Central memory CD8-positive, alpha-beta T cell (primary cell): ENCODE results near the gene POLD4.

Experiments
- ATAC-seq: fragments of 150-1000 bp; cut with Tn5 transposase; replicated peaks from 2 replicates; pipeline ENCODE4 v1.10.0; 2022; ENCODE audit warnings: mild to moderate bottlenecking, moderate FRiP score, moderate number of reproducible peaks; ENCODE audit not compliant: poor library complexity, severe bottlenecking; ENCODE audit errors: extremely low read depth
- DNase-seq, 2 donors: peaks; one replicate each; pipeline ENCODE4 v3.0.0; 2021; ENCODE audit warnings: low spot score in 2 of 2
- H3K27ac Mint-ChIP-seq: one replicate; pipeline ENCODE4 v1.8.0; 2022; ENCODE audit warnings: low read depth, mild to moderate bottlenecking, moderate library complexity, mixed read lengths
- H3K27me3 Mint-ChIP-seq: one replicate; pipeline ENCODE4 v1.8.0; 2022; ENCODE audit warnings: mixed read lengths
- H3K36me3 Mint-ChIP-seq: one replicate; pipeline ENCODE4 v1.8.0; 2022; ENCODE audit warnings: mild to moderate bottlenecking, moderate library complexity, mixed read lengths; ENCODE audit not compliant: insufficient read depth
- H3K4me1 Mint-ChIP-seq: one replicate; pipeline ENCODE4 v1.8.0; 2022; ENCODE audit warnings: mixed read lengths
- H3K4me3 Mint-ChIP-seq: one replicate; pipeline ENCODE4 v1.8.0; 2022; ENCODE audit warnings: mild to moderate bottlenecking, moderate library complexity, mixed read lengths
- H3K9me3 Mint-ChIP-seq: one replicate; pipeline ENCODE4 v1.8.0; 2022; ENCODE audit warnings: mixed read lengths

The POLD4 gene

DNA sequence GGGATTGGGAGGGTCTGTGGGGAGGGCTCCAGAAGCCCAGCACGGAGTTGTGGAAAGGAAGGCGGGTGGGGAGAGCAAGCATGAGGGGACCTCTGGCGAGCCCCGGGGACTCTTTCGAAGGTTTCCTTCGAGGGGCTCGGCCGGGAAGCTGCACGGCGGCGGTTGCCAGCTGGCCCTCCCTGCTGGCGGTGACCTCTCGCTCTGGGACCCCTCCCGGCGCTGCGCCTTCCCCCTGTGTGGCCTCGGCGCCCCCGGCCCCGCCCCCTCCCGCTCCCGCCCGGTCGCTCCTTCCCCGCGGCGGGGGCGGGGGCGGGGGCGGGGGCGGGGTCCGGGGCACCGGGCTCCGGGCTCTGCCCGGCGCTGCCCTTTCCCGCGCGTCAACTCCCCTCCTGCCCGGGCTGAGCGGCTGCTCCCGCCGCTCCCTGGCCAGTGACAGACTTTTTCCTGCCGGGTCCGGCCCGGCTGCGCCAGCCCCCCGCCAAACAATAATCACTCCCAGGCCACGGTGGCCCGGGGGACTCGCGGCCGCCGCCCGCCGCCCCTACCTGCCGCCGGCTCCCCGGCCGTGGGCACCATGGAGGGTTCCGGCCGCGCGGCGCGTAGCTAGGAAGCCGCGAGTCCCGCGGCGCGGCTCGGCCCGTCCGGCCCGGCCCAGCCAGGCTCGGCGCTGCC, 19.1 kb upstream of the POLD4 start:
- no peaks in the 10 kb centered on the region for H3K9me3 Mint-ChIP-seq
- H3K36me3 Mint-ChIP-seq, result peaks cover 11% of the 10 kb centered on the region
- ATAC-seq (no peak), DNase-seq (no peak)
- H3K4me3 Mint-ChIP-seq, result peak overlapping the region; percentile 98
- peaks cover 55% of the 10 kb centered on the region for H3K4me1 Mint-ChIP-seq
- peak overlapping the region; percentile 80 for H3K27ac Mint-ChIP-seq
- H3K27me3 Mint-ChIP-seq, result no peaks in the 10 kb centered on the region

DNA sequence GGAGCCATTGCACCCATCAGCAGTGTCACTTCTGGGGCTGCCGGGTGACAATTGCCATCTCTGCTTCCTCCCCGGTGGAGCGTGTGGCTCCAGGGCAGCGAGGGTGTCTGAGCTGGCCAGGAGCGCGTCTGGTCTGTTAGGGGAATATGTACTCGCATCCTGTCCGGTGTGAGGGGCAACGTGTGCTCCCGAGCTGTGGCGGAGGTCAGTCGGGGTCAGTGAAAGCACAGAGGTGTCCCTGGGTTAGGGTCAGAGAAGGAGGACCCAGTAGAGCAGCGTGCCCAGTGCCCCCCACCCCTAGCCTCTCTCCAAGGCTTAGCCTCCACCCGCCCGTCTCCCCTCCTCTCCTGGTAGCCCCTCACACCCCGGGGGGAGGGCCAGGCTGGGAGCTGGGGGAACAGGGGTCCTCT, 18.6 kb upstream of the POLD4 start:
- Mint-ChIP-seq H3K4me1 (peaks cover 57% of the 10 kb centered on the region), H3K4me3 (peak overlapping the region; percentile 98), H3K36me3 (peaks cover 11% of the 10 kb centered on the region), H3K27me3 (no peaks in the 10 kb centered on the region), H3K27ac (peak overlapping the region; percentile 80), H3K9me3 (no peaks in the 10 kb centered on the region)
- DNase-seq (no peak), ATAC-seq (no peak)

DNA sequence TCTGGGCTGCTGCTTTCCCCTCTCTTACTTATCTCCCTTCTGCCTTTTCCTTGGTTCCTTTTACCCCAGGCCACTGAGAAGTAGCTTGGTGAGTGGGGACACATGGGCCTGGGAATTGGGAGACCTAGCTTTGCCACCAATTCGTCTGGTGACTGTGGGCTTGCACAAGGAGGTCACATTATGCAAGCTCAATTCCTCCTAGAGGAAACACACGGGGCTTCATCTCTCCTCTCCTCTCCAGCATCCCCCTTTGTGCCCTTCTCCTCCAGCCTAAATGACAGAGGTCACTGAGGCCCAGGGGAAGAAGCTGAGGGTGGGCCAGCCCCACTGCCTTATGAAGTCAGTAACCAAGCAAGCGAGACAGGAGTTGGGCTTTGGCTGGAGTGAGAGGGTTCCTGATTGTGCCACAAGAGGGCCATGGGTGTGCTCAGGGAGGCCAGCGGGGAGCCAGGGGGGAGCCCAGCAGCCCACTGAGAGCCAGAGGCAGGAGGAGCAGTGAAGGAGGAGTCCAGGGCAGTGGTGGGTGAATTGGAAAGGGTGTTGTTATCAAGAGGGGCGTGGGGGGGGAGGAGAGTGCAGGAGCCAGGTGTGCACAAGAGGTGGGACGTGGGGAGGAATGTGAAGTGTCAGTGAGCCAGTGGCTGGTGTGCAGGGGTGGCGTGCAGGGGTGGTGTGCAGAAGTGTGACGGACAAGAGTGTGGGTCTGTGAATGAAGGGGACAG, 18.0 kb upstream of the POLD4 start:
- peaks cover 11% of the 10 kb centered on the region for H3K36me3 Mint-ChIP-seq
- no peaks in the 10 kb centered on the region for H3K9me3 Mint-ChIP-seq
- H3K27ac Mint-ChIP-seq, result peak overlapping the region; percentile 80
- peaks cover 61% of the 10 kb centered on the region for H3K4me1 Mint-ChIP-seq
- no peak for ATAC-seq
- no peaks in the 10 kb centered on the region for H3K27me3 Mint-ChIP-seq
- peak overlapping the region; percentile 98 for H3K4me3 Mint-ChIP-seq
- no peak for DNase-seq

DNA sequence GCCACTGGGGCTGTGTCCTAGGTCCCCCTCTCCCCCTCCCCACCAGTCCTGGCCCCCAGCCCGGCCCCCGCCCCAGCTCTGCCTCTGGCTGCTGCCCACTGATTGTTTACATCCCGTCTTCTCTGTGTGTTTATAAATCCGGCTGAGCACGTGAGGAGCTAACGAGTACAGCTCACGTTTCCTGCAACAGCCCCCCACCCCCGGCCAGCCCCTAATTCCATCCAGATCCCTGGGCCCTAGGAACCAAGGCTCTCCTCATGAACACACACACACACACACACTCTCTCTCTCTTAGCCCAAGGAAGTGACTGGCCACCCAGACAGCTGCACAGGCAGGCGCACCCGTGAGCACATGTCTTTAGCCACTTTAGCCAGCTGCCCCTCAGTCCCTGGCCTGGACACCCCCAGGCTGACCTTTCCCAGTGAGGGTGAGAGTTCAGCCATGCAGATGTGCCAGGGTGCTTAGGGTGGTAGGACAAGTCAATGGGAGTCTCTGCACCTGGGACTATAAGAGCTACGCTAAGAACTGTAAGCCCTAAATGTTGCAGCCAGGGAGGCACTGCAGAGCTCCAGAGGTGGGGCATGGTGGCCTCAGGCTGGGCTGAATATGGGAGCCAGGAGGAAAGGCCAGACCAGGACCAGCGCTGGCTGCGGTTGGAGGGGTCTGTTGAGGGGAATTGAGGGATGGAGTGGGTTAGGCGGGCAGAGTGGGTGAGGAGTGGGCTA, 17.2 kb upstream of the POLD4 start:
- peaks cover 16% of the 10 kb centered on the region for H3K36me3 Mint-ChIP-seq
- H3K9me3 Mint-ChIP-seq, result no peaks in the 10 kb centered on the region
- DNase-seq (no peak), ATAC-seq (no peak)
- peaks cover 69% of the 10 kb centered on the region for H3K4me1 Mint-ChIP-seq
- no peaks in the 10 kb centered on the region for H3K27me3 Mint-ChIP-seq
- peak overlapping the region; percentile 98 for H3K4me3 Mint-ChIP-seq
- H3K27ac Mint-ChIP-seq, result peak overlapping the region; percentile 80

DNA sequence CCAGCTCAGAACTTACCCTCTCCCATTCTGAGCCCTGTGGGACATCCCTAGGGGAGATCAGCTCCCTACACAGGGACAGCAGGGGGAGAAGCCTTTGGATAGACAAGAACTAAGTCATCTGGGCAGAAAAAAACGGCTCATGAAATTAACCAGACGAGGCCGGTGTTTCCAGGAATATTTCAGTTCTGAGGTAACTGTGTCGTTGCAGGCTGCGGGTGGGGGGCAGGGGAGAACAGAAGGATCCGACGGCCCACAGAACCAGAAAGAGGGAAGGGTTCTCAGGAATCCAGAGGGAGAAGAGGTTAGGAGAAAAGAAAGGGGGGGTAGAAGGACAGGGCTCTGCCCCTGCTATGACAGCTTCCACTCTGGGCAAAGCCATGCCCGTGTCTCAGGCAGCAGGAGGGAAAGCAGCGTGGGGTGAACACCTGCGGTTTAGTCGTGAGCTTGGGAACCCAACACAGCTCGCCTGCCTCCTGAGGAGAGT, 16.5 kb upstream of the POLD4 start:
- ATAC-seq, result no peak
- Mint-ChIP-seq H3K36me3 (peaks cover 17% of the 10 kb centered on the region), H3K4me1 (peaks cover 74% of the 10 kb centered on the region), H3K4me3 (peak overlapping the region; percentile 98), H3K27me3 (no peaks in the 10 kb centered on the region), H3K9me3 (no peaks in the 10 kb centered on the region), H3K27ac (peak overlapping the region; percentile 7)
- DNase-seq, result no peak

DNA sequence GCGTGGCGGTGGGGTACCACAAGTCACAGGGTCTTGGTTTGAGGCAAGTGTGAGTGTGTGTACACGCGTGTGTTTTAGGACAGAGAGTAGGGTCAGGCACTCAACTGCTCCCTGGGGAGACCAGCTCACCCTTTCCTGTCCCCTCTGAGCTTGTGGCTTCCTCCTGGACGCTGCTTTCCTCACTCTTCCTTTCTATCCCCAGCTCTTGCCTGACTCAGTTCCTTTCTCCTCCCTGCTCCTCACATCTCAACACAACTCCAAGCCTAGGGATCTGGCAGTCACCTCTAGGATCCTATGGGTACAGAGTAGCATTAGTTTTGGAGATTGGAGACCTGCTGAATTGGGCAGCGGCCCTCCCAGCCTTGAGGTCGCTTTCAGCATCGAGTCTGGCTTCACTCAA, 15.9 kb upstream of the POLD4 start:
- Mint-ChIP-seq H3K4me3 (peak overlapping the region; percentile 98), H3K36me3 (peaks cover 21% of the 10 kb centered on the region), H3K27me3 (no peaks in the 10 kb centered on the region), H3K4me1 (peaks cover 76% of the 10 kb centered on the region), H3K9me3 (no peaks in the 10 kb centered on the region), H3K27ac (peak overlapping the region; percentile 7)
- no peak for ATAC-seq
- DNase-seq, result no peak

DNA sequence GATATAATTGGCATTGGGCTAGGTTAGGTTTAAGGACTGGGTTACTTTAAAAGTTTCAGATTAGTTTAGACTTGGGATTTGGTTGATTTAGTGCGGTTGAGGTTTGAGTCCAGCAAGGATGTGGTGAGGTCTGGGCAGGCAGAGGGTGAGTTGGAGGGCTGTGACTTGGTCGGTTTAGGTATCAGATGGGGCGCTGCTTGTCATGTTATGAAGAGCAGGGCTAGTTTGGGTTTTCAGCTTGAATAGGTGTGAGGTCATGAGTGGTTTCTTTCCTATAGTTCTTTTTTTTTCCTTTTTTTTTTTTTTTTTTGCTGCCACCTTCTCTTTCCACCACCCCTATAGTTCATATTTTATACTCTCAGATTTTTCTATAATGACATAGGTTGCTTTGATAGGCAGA, 15.3 kb upstream of the POLD4 start:
- H3K4me3 Mint-ChIP-seq, result peak overlapping the region; percentile 98
- H3K4me1 Mint-ChIP-seq, result peaks cover 77% of the 10 kb centered on the region
- H3K9me3 Mint-ChIP-seq, result no peaks in the 10 kb centered on the region
- DNase-seq, result no peak
- H3K27ac Mint-ChIP-seq, result peak overlapping the region; percentile 49
- ATAC-seq, result peak; percentile 21
- peaks cover 19% of the 10 kb centered on the region for H3K36me3 Mint-ChIP-seq
- H3K27me3 Mint-ChIP-seq, result no peaks in the 10 kb centered on the region

DNA sequence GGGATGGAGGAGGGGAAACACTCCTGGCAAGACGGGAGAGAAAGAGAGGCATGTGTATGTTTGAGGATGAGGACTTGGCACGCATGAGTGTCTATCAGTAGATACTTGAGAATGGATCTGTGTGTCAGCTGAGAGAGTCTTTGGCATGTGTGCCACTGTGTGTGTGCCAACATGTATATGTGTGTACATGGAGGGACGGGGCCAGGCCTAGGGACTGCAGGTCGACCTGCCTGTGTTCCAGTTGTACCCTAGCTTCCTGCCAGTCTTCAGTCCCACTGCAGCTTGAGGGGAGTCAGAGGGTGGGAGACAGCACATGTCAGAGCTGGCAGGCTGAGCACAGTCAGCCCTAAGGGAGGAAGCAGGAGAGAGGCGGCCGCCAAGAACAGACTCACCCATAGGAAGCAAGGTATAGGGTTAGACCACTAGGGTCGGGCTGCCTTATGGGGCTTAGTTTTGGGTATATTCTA, 14.4 kb upstream of the POLD4 start:
- Mint-ChIP-seq H3K4me1 (peaks cover 83% of the 10 kb centered on the region), H3K27ac (peak overlapping the region; percentile 49), H3K27me3 (no peaks in the 10 kb centered on the region), H3K36me3 (peaks cover 18% of the 10 kb centered on the region), H3K9me3 (no peaks in the 10 kb centered on the region), H3K4me3 (peak overlapping the region; percentile 98)
- no peak for ATAC-seq
- DNase-seq, result no peak

DNA sequence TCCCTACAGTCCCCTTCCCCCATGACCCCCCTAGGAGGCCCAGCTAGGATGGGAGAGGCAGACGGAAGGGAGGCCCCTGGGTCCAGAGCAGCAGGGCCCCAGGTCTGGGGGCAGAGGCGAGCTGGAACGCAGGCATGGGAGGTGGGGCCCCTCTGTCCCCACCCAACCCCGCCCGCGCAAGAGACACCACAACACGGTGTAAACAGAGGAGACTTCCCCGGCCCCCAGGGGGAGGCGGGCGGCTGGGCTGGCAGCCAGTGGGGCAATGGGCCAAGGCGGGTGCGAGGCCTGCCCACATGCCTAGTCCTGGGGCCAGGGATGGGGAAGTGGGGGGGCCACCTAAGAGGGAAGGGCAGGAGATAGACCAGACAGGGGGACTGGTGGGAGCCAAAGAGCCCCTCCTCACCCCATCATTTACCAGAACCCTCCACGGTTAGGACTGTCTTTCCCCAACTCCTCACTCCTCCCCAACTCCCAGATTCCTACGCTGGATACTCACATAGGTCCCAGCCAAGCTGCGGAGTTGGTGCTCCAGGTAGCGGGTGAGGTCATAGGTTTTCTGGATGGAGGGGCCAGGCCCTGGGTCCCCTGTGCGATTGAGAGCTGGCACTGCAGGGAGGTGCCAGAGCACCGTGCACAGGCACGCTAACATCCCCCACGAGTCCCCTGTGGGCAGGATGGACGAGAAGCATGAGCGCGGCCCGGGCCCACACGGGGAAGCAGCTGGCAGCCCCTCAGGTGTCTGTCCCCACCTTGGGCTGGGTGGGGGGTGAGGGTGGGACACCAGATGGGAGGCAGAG, 13.8 kb upstream of the POLD4 start:
- H3K27ac Mint-ChIP-seq, result peak overlapping the region; percentile 49
- peak overlapping the region; percentile 98 for H3K4me3 Mint-ChIP-seq
- no peaks in the 10 kb centered on the region for H3K27me3 Mint-ChIP-seq
- ATAC-seq, result no peak
- peaks cover 89% of the 10 kb centered on the region for H3K4me1 Mint-ChIP-seq
- no peak for DNase-seq
- no peaks in the 10 kb centered on the region for H3K9me3 Mint-ChIP-seq
- peaks cover 18% of the 10 kb centered on the region for H3K36me3 Mint-ChIP-seq

DNA sequence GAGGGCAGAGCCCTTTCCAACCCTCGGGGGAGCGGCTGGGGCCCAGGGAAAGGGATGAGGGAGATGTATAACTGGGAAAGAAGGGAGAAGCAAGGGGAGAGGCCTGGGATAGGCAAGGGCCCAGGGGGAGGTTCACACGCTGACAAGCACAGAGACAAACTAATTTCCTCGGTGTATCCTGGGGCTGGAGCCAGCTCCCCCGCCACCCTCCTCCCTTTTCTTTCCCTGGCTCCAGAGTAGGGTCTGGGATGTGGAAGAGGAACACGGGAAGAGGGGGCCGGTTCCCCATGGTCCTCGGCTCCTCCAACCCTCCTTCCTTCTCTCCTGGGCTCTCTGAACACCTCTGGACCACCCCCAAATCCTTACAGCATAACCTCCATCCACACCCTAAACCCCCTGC, 13.2 kb upstream of the POLD4 start:
- H3K36me3 Mint-ChIP-seq, result peaks cover 15% of the 10 kb centered on the region

DNA sequence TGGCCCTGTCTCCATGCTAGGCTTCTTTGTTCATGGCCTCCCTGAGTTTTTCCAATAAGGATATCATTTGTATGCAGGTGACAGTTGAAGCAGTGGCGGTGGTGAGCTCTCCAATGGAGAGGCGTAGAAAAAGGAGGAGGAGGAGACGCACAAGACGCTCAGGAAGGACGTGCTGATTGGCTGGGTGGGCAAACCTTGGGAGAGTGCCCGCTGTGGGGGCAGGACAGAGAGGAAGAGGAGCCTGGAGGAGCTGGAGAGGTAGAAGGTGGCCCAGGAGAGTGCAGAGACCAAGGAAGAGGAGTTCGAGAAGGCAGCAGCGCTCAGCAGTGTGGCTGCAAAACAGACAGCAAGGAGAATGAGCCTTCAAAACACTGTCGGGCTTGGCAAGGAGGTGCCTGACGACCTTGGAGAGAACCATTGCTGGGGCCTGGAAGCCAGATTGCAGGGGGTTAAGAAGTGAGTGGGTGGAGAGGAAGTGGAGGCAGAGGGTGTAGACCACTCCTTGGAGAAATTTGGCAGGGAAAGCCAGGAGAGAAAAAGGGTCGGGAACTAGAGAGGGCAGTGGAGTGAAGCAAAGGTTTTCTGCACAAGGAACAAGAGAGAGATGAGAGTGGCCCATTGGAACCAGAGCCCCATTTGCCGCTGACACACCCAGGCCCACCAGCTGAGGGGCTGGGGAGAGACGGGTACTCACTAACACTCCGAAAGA, 12.5 kb upstream of the POLD4 start:
- Mint-ChIP-seq H3K4me3 (peak overlapping the region; percentile 26), H3K27ac (peak overlapping the region; percentile 92), H3K27me3 (no peaks in the 10 kb centered on the region), H3K4me1 (peaks cover 87% of the 10 kb centered on the region), H3K36me3 (peaks cover 15% of the 10 kb centered on the region), H3K9me3 (no peaks in the 10 kb centered on the region)
- DNase-seq (no peak), ATAC-seq (no peak)

More for the DNA sequence above, 13.2 kb upstream of the POLD4 start:
- Mint-ChIP-seq H3K4me1 (peaks cover 90% of the 10 kb centered on the region), H3K9me3 (no peaks in the 10 kb centered on the region), H3K27me3 (no peaks in the 10 kb centered on the region), H3K27ac (peak overlapping the region; percentile 92), H3K4me3 (no peak overlapping the region)
- no peak for ATAC-seq
- no peak for DNase-seq
